HG02588 (cell line): Measurements from ENCODE around the gene ARHGAP28.

Source experiments
- ATAC-seq: cut with Tn5 transposase; IDR thresholded peaks from one replicate; pipeline ENCODE4 v1.9.1; 2021; ENCODE audit warnings: mild to moderate bottlenecking, moderate library complexity; ENCODE audit not compliant: unreplicated experiment

Gene ARHGAP28

DNA sequence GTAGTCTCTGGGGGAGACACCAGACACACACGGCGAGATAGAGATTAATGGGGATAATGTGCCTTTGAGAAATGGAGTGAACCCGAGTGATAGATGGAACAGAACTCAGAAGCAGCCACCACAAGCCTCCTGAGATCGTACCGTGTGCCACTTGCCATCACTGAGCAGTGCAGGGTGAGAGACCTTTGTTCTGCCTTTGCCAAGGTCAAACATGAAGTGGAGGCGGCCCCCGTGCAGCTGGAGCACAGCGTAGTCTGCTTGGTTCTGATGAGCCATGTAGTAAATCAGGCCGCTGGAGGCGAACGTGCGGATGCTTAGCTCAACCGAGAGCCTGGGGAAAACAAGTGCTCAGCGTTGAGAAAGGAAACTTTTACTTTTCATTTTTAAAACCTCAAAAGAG lies 221.1 kb downstream of the ARHGAP28 start:
- ATAC-seq = no peak

DNA sequence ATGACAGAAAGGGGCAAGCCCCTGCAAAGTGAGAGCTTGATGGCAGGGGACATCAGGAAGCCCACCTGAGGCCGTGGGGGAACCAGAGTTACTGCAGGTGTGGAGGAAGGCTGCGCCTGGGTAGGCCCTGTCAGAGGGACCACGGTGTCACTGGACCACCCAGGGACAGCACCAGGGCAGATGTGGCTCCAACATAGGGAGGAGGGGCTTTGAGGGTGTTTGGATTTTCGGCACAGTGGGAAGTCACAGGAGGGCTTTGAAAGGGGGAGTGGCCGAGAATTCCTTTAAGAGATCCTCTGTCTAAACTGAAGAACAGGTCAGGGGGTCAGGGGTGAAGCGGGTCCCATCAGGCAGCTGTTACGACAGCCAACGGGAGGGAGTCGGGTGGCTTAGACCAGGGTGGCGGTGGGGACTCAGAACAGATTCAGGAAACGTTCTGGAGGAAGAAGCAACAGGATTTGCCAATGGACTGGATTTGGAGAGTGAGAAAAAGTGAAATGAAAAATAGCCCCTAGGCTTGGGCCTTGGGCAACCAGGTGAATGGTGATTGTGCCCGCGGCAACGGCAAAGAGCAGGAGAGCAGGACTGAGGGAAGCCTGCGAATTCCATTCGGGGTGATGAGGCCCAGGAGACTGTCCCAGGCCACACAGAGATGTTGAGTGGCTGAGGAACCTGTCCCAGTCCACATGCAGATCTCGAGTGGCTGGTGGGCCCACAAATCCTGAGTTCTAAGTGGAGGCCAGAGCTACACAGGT lies 222.0 kb downstream of the ARHGAP28 start:
- ATAC-seq = no peak

GRCh38 chr18:6954501-6954900 lies 225.0 kb downstream of the ARHGAP28 start:
- ATAC-seq = no peak

DNA sequence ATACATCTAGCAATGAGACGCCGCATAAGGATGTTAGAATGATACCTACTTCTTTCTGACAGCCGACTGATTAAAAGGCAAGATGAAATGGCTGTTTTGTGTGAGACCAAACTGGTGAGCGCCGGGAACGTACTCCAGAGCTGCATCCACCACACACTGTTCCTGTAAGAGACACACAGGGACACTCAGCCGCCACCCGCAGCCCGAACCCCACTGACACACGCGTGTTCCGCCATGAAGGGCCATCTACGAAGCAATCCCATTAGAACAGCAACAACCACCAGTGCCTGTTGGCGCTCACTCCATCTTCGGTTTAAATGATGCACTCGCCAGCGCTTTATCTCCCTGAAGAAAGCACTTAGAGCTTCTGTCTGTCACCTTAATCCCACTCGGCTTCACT lies 225.8 kb downstream of the ARHGAP28 start:
- no peak for ATAC-seq

DNA sequence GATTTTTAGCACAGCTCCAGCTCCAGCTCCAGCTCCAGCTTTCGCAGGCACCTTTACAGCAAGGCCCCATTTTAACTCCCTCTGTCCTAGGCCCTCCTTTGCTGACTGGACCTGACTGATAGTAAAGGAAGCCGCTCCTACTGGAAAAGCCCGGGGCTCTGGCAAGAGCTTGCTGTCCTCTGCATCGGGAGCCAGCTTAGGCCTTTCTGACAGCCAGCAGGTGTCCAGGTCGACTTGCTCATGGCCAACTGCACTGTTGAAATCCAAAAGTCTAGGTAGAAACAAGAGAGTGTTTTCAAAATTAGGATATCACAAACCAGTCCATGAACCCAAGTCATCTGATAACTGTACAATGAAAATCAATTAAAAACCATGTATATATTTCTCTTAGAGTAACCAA lies 227.0 kb downstream of the ARHGAP28 start:
- ATAC-seq = no peak

GRCh38 chr18:6956999-6957398 lies 227.5 kb downstream of the ARHGAP28 start:
- no peak for ATAC-seq

DNA sequence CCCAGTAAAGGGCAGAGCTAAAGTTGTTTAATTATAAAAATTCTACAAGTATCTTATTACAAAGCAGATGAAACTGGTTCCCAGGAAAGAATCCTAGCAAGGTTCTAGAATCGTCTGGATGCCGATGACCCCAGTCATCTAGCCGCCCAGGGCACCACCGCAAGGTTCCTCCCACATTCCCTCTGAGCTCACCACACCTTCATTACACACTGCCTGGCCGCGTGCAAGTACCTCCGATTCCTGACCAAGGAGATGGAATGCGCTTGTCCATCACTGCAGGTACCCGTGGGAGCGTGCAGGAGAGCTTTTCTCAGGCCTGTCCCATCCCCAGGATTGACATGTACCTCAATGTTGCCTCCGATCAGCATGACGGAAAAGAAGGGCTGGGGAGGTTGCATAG lies 229.6 kb downstream of the ARHGAP28 start:
- ATAC-seq = no peak

DNA sequence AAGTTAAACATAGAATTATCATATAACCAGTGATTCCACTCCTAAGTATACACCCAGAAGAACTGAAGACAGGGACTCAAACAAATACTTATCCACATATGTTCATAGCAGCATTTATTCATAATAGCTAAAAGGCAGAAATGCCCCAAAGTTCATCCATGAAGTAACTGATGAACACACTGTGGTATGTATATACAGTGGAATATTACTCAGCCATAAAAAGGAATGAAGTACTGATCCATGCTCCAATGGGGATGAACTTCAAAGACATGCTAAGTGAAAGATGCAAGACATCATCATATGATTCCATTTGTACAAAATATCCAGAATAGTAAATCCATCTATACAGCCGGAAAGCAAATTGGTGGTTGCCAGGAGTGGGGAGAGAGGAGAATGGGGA lies 230.6 kb downstream of the ARHGAP28 start:
- ATAC-seq = no peak

GRCh38 chr18:6960656-6961055 lies 231.1 kb downstream of the ARHGAP28 start:
- ATAC-seq = no peak

DNA sequence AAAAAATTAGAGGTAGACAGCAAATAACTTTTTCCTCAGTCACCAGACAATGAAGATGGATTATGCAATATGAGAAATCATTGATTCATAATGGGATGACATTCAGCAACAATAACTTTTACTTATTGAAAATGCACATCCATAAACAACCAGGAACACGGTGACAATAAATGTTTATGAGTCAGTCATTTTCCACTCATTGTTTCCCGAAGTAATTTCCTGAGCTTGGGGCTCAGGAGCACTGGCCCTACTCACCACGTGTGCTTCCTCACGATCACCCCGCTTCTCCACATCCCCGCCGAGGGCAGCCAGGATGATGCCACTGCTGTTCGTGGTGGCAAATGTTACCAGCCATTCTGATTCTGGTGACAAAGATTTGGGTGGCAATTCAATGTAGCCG lies 231.8 kb downstream of the ARHGAP28 start:
- ATAC-seq = no peak

DNA sequence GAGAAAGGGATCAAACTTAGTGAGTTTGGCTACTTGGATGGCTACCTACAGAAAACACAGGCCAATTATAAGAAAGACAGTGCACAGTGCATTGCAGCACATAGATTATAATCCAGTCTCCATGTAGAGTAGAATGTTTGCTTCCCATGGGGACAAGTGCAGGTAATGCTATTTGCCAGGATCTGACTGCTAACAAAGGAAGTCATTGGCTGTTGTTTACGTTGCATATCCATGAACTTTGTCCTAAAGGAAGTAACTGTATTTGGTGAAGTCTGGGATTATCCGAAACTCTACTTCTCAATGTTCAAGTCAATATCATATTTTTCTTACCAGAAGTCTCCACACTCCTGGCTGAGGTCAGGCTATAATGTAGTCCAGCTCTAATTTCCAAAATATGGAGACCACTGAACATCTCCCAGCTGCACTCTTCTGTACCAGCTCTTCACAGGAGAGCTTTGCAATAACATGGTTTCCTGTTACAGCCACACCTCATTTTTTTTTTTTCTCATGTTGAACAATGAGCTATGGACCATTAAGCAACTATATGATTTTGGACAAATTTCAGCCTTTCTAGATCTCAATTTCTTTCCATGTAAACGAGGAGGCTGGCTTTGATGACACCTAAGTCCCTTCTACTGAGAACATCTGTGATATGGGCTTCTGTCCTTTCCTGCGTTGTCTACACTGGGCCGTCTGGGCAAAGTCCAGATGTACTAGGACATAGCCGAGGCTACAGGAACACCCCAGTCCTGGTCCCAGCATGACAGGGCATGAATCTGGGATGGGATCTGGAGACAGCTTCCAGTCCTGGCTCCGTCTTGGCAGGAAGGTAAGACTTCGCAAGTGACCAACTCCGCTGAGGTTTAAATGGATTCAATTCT lies 233.3 kb downstream of the ARHGAP28 start:
- no peak for ATAC-seq

- no peak for ATAC-seq
Measured at GRCh38 chr18:6963452-6964097, 234.1 kb downstream of the ARHGAP28 start.
